HCT116 (cell line): ENCODE data around the gene PDK2. TPM values are rescaled to one million over a fixed set of nuclear protein-coding genes. Genes with fewer than 3 reads are reported as not detected.
A peak's percentile ranks its signal among the peaks of the same experiment; 100 is the strongest.

ENCODE experiments used
- ATAC-seq: fragments of 200-7000 bp; cut with Tn5 transposase; 2 replicates; pipeline ENCODE4 v1.9.1; 2020; ENCODE audit warnings: mild to moderate bottlenecking, moderate library complexity
- BruUV-seq: library from RNA; stranded (reverse); fragments of 400-500 nt; replicated peaks from 2 replicates; lab custom pipeline; 2021; lab: Mats Ljungman, UMichigan
- CTCF ChIA-PET: fragments of 300-600 bp; sonication (Branson Sonifier 250); formaldehyde crosslinking; loops from one replicate; lab custom pipeline; 2021; ENCODE audit warnings: antibody characterized with exemption; lab: Charles Lee
- POLR2A ChIA-PET: fragments of 300-600, 350-600 bp; sonication (Branson Sonifier 250); formaldehyde crosslinking; loops from one replicate; lab custom pipeline; 2021; ENCODE audit warnings: antibody characterized with exemption; lab: Charles Lee
- RAD21 ChIA-PET, 2 experiments: fragments of 300-600 bp; sonication (Branson Sonifier 250); formaldehyde crosslinking; loops; one replicate each; lab custom pipeline; 2023; ENCODE audit warnings: low total read pairs in 2 of 2; ENCODE audit not compliant: uncharacterized antibody in 2 of 2, unreplicated experiment in 2 of 2, low non-redundant PET in 1 of 2; lab: Charles Lee
- DNase-seq: peaks from one replicate; pipeline ENCODE4 v3.0.0-alpha.2; 2010; ENCODE audit warnings: low read depth, low spot score
- H2AFZ ChIP-seq: fragments of 200-600 bp; shearing (Covaris generic), sonication (generic); 2 replicates; pipeline ENCODE4 v1.6.1; 2017; ENCODE audit warnings: low read depth, mixed run types, mixed read lengths, antibody characterized with exemption, low read length; ENCODE audit not compliant: poor library complexity, severe bottlenecking
- H3K27ac ChIP-seq: 2 replicates; pipeline ENCODE4 v1.5.1; 2012; ENCODE audit warnings: low read depth, low read length
- H3K27me3 ChIP-seq: fragments of 200-600 bp; sonication (generic); 2 replicates; pipeline ENCODE4 v1.6.1; 2016; ENCODE audit warnings: mixed run types, low read length, mixed read lengths; ENCODE audit not compliant: insufficient read depth
- H3K36me3 ChIP-seq, 2 experiments: fragments of 200-500 bp in 1 of 2; fragments of 200-600 bp in 1 of 2; sonication (Bioruptor generic) in 1 of 2; sonication (generic) in 1 of 2; 2 replicates each; pipeline versions ENCODE4 v1.5.1 to v1.6.1; 2014 to 2016; ENCODE audit warnings: low read length in 2 of 2, inconsistent platforms in 1 of 2, mixed read lengths in 1 of 2, mixed run types in 1 of 2; ENCODE audit not compliant: insufficient read depth in 2 of 2, control insufficient read depth in 1 of 2
- H3K4me1 ChIP-seq, 2 experiments: fragments of 200-600 bp in 1 of 2; sonication (generic) in 1 of 2; 2 replicates each; pipeline versions ENCODE4 v1.5.1 to v1.6.1; 2012 to 2017; ENCODE audit warnings: low read length in 2 of 2, inconsistent platforms in 1 of 2, mild to moderate bottlenecking in 1 of 2, mixed read lengths in 1 of 2, mixed run types in 1 of 2, moderate library complexity in 1 of 2; ENCODE audit not compliant: insufficient read depth in 2 of 2, control insufficient read depth in 1 of 2
- H3K4me2 ChIP-seq: fragments of 200-600 bp; sonication (generic); 2 replicates; pipeline ENCODE4 v1.6.1; 2017; ENCODE audit warnings: mixed run types, low read length, mixed read lengths
- H3K4me3 ChIP-seq, 2 experiments: fragments of 200-600 bp in 1 of 2; sonication (generic) in 1 of 2; replicated peaks in 1 of 2; 2 replicates each; pipeline ENCODE4 v1.5.1; 2011 to 2016; ENCODE audit warnings: low read length in 2 of 2, control low read depth in 1 of 2, low read depth in 1 of 2, mild to moderate bottlenecking in 1 of 2, mixed read lengths in 1 of 2, mixed run types in 1 of 2
- H3K79me2 ChIP-seq: fragments of 200-600 bp; sonication (generic); 2 replicates; pipeline ENCODE4 v1.6.1; 2017; ENCODE audit warnings: mild to moderate bottlenecking, mixed run types, low read length, moderate library complexity, mixed read lengths; ENCODE audit not compliant: insufficient read depth
- H3K9ac ChIP-seq: fragments of 200-600 bp; sonication (generic); 2 replicates; pipeline ENCODE4 v1.6.1; 2016; ENCODE audit warnings: low read length, mixed read lengths
- H3K9me2 ChIP-seq: fragments of 200-600 bp; sonication (generic), shearing (Covaris generic); 2 replicates; pipeline ENCODE4 v1.6.1; 2017; ENCODE audit warnings: mixed run types, mild to moderate bottlenecking, moderate library complexity; ENCODE audit not compliant: insufficient read depth
- H3K9me3 ChIP-seq, 2 experiments: fragments of 200-500 bp in 1 of 2; fragments of 200-600 bp in 1 of 2; sonication (Bioruptor generic) in 1 of 2; sonication (generic) in 1 of 2; 2 replicates each; pipeline ENCODE4 v1.6.1; 2014 to 2017; ENCODE audit warnings: low read length in 2 of 2, mixed read lengths in 2 of 2, inconsistent platforms in 1 of 2, low read depth in 1 of 2, mild to moderate bottlenecking in 1 of 2, mixed run types in 1 of 2, moderate library complexity in 1 of 2; ENCODE audit not compliant: control insufficient read depth in 1 of 2, insufficient read depth in 1 of 2
- H4K20me1 ChIP-seq: fragments of 200-600 bp; sonication (generic), shearing (Covaris generic); 2 replicates; pipeline ENCODE4 v1.6.1; 2017; ENCODE audit warnings: mixed run types, mild to moderate bottlenecking, moderate library complexity; ENCODE audit not compliant: insufficient read depth
- CBX3 ChIP-seq: IDR thresholded peaks from 2 replicates; pipeline ENCODE4 v1.6.1; 2012; ENCODE audit warnings: low read depth
- JUND ChIP-seq: IDR thresholded peaks from 2 replicates; pipeline ENCODE4 v1.6.1; 2012
- POLR2A ChIP-seq: IDR thresholded peaks from 2 replicates; pipeline ENCODE4 v1.7.0; 2011; ENCODE audit warnings: borderline replicate concordance; ENCODE audit not compliant: insufficient read depth, insufficient read length; ENCODE audit errors: extremely low read depth
- POLR2AphosphoS5 ChIP-seq: IDR thresholded peaks from 2 replicates; pipeline ENCODE4 v1.6.1; 2011; ENCODE audit warnings: mild to moderate bottlenecking, low read depth, low read length, moderate library complexity
- TCF7L2 ChIP-seq: IDR thresholded peaks from 2 replicates; pipeline ENCODE4 v1.7.0; 2011; ENCODE audit warnings: borderline replicate concordance, inconsistent platforms; ENCODE audit not compliant: insufficient read depth, insufficient read length; ENCODE audit errors: extremely low read depth
- YY1 ChIP-seq: IDR thresholded peaks from 2 replicates; pipeline ENCODE4 v1.6.1; 2011; ENCODE audit warnings: low read length, low read depth, moderate library complexity, mild to moderate bottlenecking; ENCODE audit not compliant: insufficient replicate concordance; ENCODE audit errors: extremely low read depth
- ZFX ChIP-seq: fragments of 450-650 bp; IDR thresholded peaks from 2 replicates; pipeline ENCODE4 v1.6.1; 2017
- ZNF274 ChIP-seq: fragments of 200-500 bp; sonication (Bioruptor generic); IDR thresholded peaks from 2 replicates; pipeline ENCODE4 v1.6.1; 2014; ENCODE audit warnings: mild to moderate bottlenecking, low read depth, low read length, inconsistent platforms
- intact Hi-C: fragments of 100-400 bp; cut with micrococcal nuclease; formaldehyde crosslinking; loops from 2 replicates; pipeline ENCODE4 v1.10.0; 2022
- total RNA-seq: library from RNA; stranded (reverse); gene quantifications from one replicate; pipeline ENCODE4 v1.2.1, GENCODE V29; 2021; ENCODE audit not compliant: unreplicated experiment
- TF ChIP-seq, protein P1 (sequence below), 3 experiments: fragments of 200-600 bp in 1 of 3; sonication (generic) in 1 of 3; IDR thresholded peaks in 2 of 3; conservative IDR thresholded peaks in 1 of 3; 2 replicates each; pipeline ENCODE4 v1.5.1; 2012 to 2017; ENCODE audit warnings: low read depth in 2 of 3, low read length in 2 of 3, antibody characterized with exemption in 1 of 3, borderline replicate concordance in 1 of 3, control low read depth in 1 of 3, mild to moderate bottlenecking in 1 of 3, mixed read lengths in 1 of 3, mixed run types in 1 of 3, moderate library complexity in 1 of 3; ENCODE audit not compliant: insufficient read depth in 1 of 3
- TF ChIP-seq, protein P2 (sequence below): IDR thresholded peaks from 2 replicates; pipeline ENCODE4 v1.6.1; 2012

Gene PDK2
- total RNA-seq, 1 experiment from 2014 or later: 39.1 TPM

DNA sequence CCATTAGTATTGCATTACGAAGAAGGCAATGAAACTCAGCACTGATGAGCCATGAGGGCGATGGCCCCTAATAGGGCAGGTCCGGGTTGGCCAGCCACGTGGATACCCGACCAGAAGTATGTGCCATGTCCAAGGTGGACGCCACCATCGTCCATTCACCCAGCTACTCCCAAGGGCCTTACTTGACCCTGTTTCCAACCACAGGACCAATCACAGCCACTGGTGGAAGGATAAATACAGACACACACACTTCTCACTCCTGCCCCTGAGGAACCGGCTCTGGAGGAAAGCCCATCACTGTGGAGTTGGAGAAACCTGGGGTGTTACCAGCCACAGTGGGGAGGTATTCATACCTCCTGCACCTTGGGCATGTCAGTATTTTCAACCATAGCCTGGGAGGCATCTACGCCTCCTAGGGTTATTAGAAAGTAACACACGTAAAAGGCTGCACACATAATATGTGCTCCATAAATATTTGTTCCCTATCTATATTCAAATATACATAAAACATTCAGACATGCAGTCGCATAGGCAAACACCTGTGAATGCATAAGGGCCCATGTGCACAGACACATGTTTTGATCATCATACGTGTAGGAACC lies 44.6 kb upstream of the PDK2 start:
- Histone ChIP-seq H3K27ac (peak overlapping the region; percentile 93), H3K79me2 (no peaks in the 10 kb centered on the region), H3K9me3 (no peaks in the 10 kb centered on the region), H3K36me3 (no peaks in the 10 kb centered on the region), H3K27me3 (no peaks in the 10 kb centered on the region), H3K4me1 (peaks cover 77 to 90% of the 10 kb centered on the region in 2 experiments), H2AFZ (no peak overlapping the region), H3K4me2 (peak overlapping the region; percentile 87), H3K4me3 (peak overlapping the region; percentile 0 to 30; a peak in 2 of 4 replicates), H4K20me1 (no peaks in the 10 kb centered on the region), H3K9ac (peak overlapping the region; percentile 82), H3K9me2 (no peaks in the 10 kb centered on the region)
- intact Hi-C loops: no loop called here
- DNase-seq (no peak), ATAC-seq (peak; percentile 20)
- TF ChIP-seq, protein P1, sequence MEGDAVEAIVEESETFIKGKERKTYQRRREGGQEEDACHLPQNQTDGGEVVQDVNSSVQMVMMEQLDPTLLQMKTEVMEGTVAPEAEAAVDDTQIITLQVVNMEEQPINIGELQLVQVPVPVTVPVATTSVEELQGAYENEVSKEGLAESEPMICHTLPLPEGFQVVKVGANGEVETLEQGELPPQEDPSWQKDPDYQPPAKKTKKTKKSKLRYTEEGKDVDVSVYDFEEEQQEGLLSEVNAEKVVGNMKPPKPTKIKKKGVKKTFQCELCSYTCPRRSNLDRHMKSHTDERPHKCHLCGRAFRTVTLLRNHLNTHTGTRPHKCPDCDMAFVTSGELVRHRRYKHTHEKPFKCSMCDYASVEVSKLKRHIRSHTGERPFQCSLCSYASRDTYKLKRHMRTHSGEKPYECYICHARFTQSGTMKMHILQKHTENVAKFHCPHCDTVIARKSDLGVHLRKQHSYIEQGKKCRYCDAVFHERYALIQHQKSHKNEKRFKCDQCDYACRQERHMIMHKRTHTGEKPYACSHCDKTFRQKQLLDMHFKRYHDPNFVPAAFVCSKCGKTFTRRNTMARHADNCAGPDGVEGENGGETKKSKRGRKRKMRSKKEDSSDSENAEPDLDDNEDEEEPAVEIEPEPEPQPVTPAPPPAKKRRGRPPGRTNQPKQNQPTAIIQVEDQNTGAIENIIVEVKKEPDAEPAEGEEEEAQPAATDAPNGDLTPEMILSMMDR (IDR thresholded peaks at IDR 0.05 in 2 of 3, conservative IDR thresholded peaks at IDR 0.05 in 1 of 3; ENCODE audit: borderline replicate concordance in 1 of 3, insufficient read depth in 1 of 3, low read depth in 2 of 3, low read length in 2 of 3): 0 out of 6 replicates have a peak, but pooled peaks of 2 of the 3 experiments have one; percentile 15 to 23
- no peak for TF ChIP-seq ZNF274
- CTCF ChIA-PET: interaction anchor here (1.4 kb wide), 1 partner anchor 23 kb away, joined by 7 read pairs; no protein-coding TSS in a partner anchor
- RAD21 ChIA-PET: no interaction called here
- no TSS peak for BruUV-seq
- POLR2A ChIA-PET: interaction anchor here (0.7 to 1.3 kb wide), 2 partner anchors 10 to 13 kb away, joined by 4 to 9 read pairs; no protein-coding TSS in a partner anchor

DNA sequence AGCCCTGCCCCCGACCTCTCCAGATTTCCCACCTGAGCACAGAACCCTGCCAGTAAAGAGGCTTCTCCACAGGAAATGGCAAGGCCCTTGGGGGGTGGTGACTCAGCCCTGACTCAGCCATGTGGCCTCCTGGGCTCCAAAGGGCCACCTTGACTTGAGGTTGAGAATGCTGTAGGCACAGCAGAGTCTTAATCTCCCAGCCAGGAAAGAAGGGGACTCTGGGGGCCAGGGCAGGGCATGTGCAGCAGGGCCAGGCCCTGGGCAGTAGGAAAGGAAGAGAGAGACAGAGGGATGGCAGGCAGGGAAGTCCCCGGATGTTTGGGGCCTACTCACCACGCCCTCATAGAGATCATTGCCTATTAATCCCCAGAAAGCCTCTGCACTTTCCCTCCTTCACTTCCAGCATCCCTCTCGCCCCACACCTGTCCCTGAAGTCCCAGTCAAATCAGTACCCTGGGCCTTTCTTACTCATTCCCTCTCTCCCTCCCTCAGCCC lies 44.0 kb upstream of the PDK2 start:
- H3K4me1 ChIP-seq: peaks cover 77 to 90% of the 10 kb centered on the region in 2 experiments
- peak overlapping the region; percentile 87 for H3K4me2 ChIP-seq
- no peaks in the 10 kb centered on the region for H3K9me3 ChIP-seq
- H2AFZ ChIP-seq: no peak overlapping the region
- no peaks in the 10 kb centered on the region for H3K27me3 ChIP-seq
- H3K9ac ChIP-seq: peak overlapping the region; percentile 82
- no peaks in the 10 kb centered on the region for H3K36me3 ChIP-seq
- no peaks in the 10 kb centered on the region for H3K9me2 ChIP-seq
- peak; percentile 96 for DNase-seq
- TF ChIP-seq JUND (no peak), ZFX (peak; percentile 79; the same call in 1 of the 2 replicates), YY1 (peak; percentile 78), POLR2AphosphoS5 (peak; percentile 91), POLR2A (peak; percentile 83), CBX3 (no peak), TCF7L2 (peak; percentile 73)
- TF ChIP-seq, protein P2, sequence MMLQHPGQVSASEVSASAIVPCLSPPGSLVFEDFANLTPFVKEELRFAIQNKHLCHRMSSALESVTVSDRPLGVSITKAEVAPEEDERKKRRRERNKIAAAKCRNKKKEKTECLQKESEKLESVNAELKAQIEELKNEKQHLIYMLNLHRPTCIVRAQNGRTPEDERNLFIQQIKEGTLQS: no peak
- TF ChIP-seq, all 23 proteins: peak for 5
- BruUV-seq: no TSS peak
- ChIA-PET RAD21 (no interaction called here), CTCF (interaction anchor here (1.1 to 1.4 kb wide), 2 partner anchors 24 to 37 kb away, joined by 3 to 4 read pairs; no protein-coding TSS in a partner anchor), POLR2A (interaction anchor here (0.8 to 6.8 kb wide), 3 partner anchors 14 to 21 kb away, joined by 3 to 99 read pairs (median 4); no protein-coding TSS in a partner anchor)
- intact Hi-C loops: no loop called here
- H3K79me2 ChIP-seq: peaks cover 4% of the 10 kb centered on the region; the same call in 1 of the 2 replicates
- no peaks in the 10 kb centered on the region for H4K20me1 ChIP-seq
- H3K27ac ChIP-seq: peak overlapping the region; percentile 93
- ATAC-seq: peak; percentile 62
- peak overlapping the region; percentile 0 to 30; a peak in 3 of 4 replicates for H3K4me3 ChIP-seq
